Subcutaneous adipose tissue (tissue), 4 donors: ENCODE results near the gene NAT16. TPM values are rescaled to one million over a fixed set of nuclear protein-coding genes. Genes with fewer than 3 reads are reported as not detected.

ENCODE experiments used
- CTCF ChIP-seq: fragments of 450-650 bp; IDR thresholded peaks from one replicate; pipeline ENCODE4 v1.5.1; 2016; ENCODE audit warnings: low read depth, mild to moderate bottlenecking, control low read depth, antibody characterized with exemption, moderate library complexity
- total RNA-seq, 4 donors: library from RNA; depleted of rRNA; stranded (reverse); fragments of >200 nt; gene quantifications; one replicate each; pipeline ENCODE4 v1.1.0, GENCODE V29; 2016

Gene NAT16
- total RNA-seq, 4 donors from 2014 or later = not detected

DNA sequence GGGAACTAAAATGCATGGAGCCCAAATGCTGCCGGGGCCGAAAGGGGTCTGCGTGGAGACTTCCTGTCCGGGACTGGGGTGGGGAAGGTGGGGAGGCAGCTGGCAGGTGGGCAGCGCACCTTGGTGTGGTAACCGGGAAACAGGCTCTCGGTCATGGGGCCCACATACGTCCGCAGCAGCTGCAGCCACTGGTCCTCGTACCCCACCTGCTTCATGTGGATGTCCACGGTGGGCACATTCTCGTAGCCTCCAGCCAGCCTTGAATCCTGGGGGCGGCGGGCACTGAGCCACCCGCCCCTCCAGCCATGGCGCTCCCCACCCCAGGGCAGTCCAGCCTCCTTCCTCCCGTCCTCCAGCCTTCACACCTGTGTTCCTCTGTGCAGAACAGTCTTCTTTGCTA is 27.4 kb upstream of the NAT16 start:
- no peak for TF ChIP-seq CTCF

DNA sequence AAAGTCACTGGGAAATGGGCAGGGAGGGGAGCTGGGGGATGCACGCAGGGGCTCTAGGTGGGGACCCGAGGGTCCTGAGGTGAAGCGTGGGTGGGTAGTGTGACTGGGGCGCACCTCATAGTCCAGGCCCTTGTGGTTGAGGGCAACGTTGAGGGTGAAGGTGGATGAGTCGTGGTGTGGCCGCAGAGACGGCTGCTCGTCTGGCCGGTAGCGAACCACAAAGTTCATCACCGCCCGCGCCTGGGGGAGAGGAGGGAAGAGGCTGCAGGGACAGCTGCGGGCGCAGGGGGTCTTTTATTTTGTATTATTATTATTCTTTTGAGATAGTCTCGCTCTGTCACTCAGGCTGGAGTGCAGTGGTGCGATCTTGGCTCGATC is 26.6 kb upstream of the NAT16 start:
- no peak for TF ChIP-seq CTCF

- TF ChIP-seq CTCF = no peak
Observed at GRCh38 chr7:101205901-101206664, 26.0 kb upstream of the NAT16 start.

DNA sequence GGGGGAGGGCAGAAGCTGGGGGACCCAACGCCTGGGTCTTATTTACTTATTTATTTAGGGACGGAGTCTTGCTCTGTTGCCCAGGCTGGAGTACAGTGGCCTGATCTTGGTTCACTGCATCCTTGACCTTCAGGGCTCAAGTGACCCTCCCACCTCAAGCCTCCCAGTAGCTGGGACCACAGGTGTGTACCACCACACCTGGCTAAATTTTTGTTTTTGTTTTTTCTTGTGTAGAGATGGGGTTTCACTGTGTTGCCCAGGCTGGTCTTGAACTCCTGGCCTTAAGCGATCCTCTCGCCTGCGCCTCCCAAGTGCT is 22.5 kb upstream of the NAT16 start:
- TF ChIP-seq CTCF = no peak

GRCh38 chr7:101201695-101202602 is 21.9 kb upstream of the NAT16 start:
- no peak for TF ChIP-seq CTCF

DNA sequence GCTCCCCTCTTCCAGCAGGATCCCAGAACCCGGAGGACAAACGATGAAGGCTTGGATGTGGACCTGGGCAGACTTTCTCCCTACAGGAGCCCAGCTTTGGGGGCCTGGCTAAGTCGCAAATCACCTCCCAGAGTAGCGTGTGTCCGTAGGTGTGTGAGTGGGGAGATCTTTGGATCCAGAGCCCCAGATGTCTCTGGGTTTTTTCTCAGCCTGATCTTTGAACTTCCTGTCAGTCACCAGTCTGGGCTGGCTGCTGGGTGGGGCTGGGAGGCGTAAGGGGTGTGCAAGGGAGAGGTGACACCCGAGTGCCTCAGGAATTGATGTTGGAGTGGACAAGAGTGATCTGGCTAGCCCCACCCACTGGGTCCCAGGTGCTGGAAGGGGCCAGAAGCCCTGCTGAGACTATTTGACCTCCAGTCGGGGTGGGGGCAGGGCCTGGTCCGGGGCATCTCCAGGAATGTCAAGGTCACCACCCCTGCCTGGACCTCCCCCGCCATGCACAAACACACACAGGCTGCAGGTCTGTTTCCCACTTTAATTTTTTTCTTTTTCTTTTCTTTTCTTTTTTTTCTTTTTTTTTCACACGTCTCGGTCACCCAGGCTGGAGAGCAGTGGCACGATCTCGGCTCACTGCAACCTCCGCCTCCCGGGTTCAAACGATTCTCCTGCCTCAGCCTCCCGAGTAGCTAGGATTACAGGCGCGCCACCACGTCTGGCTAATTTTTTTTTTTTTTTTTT is 20.9 kb upstream of the NAT16 start, which contains the start of gene MOGAT3:
Gene MOGAT3, minus strand, starts transcription at position 175 of the 738 bp plus-strand sequence. CDS start 182 bp downstream, outside the sequence.
- TF ChIP-seq CTCF = no peak

DNA sequence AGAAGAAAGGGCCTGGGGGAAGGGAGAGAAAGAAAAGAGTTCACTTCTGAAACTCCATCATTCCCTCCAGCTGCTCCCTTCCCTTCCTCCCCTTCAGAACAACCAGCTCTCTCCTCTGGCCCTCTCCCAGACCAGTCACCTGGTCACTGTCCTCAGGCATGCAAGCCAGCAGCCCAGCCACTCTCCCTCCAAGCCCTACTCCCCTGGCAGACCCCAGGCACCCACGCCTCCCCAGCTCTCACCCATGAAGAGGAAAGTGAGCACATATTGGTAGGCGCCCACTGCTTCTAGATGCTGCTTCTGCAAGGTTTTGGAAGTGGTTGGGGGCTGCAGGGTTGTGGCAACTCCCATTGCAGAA is 20.4 kb upstream of the NAT16 start:
- no peak for TF ChIP-seq CTCF
